Measurements from ENCODE around the gene SFMBT2.
A peak's percentile ranks its signal among the peaks of the same experiment; 100 is the strongest.

The SFMBT2 gene

GRCh38 chr10:7334642-7334964 lies 76.2 kb downstream of the SFMBT2 start:
- TF ChIP-seq TAF1 (IDR thresholded peaks at IDR 0.05; ENCODE audit: borderline replicate concordance, low read depth, low read length) (no peak), POLR2AphosphoS5 (IDR thresholded peaks at IDR 0.05; ENCODE audit: low read depth, low read length) (no peak)
- DNase-seq (ENCODE audit: insufficient read length): no peak
- no peak for FAIRE-seq

- TF ChIP-seq POLR2AphosphoS5 (IDR thresholded peaks at IDR 0.05; ENCODE audit: low read depth, low read length) (no peak), TAF1 (IDR thresholded peaks at IDR 0.05; ENCODE audit: borderline replicate concordance, low read depth, low read length) (no peak), POLR2A (IDR thresholded peaks at IDR 0.05; ENCODE audit: low read depth, low read length) (no peak)
- FAIRE-seq (no peak), DNase-seq (ENCODE audit: insufficient read length) (no peak)
Observed at GRCh38 chr10:7333961-7334641, 76.7 kb downstream of the SFMBT2 start.

GRCh38 chr10:7329219-7329618 lies 81.6 kb downstream of the SFMBT2 start:
- no peak for DNase-seq (ENCODE audit: insufficient read length)
- no peak for FAIRE-seq
- TF ChIP-seq TAF1 (IDR thresholded peaks at IDR 0.05; ENCODE audit: borderline replicate concordance, low read depth, low read length): no peak
- TF ChIP-seq POLR2A (IDR thresholded peaks at IDR 0.05; ENCODE audit: low read depth, low read length): no peak
- TF ChIP-seq POLR2AphosphoS5 (IDR thresholded peaks at IDR 0.05; ENCODE audit: low read depth, low read length): no peak

- FAIRE-seq: no peak
- DNase-seq (ENCODE audit: insufficient read length): no peak
- no peak for TF ChIP-seq TAF1 (IDR thresholded peaks at IDR 0.05; ENCODE audit: borderline replicate concordance, low read depth, low read length)
- no peak for TF ChIP-seq POLR2A (IDR thresholded peaks at IDR 0.05; ENCODE audit: low read depth, low read length)
- TF ChIP-seq POLR2AphosphoS5 (IDR thresholded peaks at IDR 0.05; ENCODE audit: low read depth, low read length): no peak
Observed at GRCh38 chr10:7327885-7328284, 82.9 kb downstream of the SFMBT2 start.

GRCh38 chr10:7322623-7323022 lies 88.2 kb downstream of the SFMBT2 start:
- TF ChIP-seq TAF1 (IDR thresholded peaks at IDR 0.05; ENCODE audit: borderline replicate concordance, low read depth, low read length): no peak
- no peak for TF ChIP-seq POLR2AphosphoS5 (IDR thresholded peaks at IDR 0.05; ENCODE audit: low read depth, low read length)
- no peak for TF ChIP-seq POLR2A (IDR thresholded peaks at IDR 0.05; ENCODE audit: low read depth, low read length)
- DNase-seq (ENCODE audit: insufficient read length): no peak
- FAIRE-seq: no peak

- peak; percentile 79 for FAIRE-seq
- TF ChIP-seq TAF1 (IDR thresholded peaks at IDR 0.05; ENCODE audit: borderline replicate concordance, low read depth, low read length) (no peak), POLR2AphosphoS5 (IDR thresholded peaks at IDR 0.05; ENCODE audit: low read depth, low read length) (no peak), POLR2A (IDR thresholded peaks at IDR 0.05; ENCODE audit: low read depth, low read length) (no peak)
Observed at GRCh38 chr10:7320072-7320471, 90.8 kb downstream of the SFMBT2 start.

GRCh38 chr10:7319632-7320031 lies 91.2 kb downstream of the SFMBT2 start:
- DNase-seq (ENCODE audit: insufficient read length) (no peak), FAIRE-seq (no peak)
- TF ChIP-seq TAF1 (IDR thresholded peaks at IDR 0.05; ENCODE audit: borderline replicate concordance, low read depth, low read length): no peak
- no peak for TF ChIP-seq POLR2A (IDR thresholded peaks at IDR 0.05; ENCODE audit: low read depth, low read length)
- TF ChIP-seq POLR2AphosphoS5 (IDR thresholded peaks at IDR 0.05; ENCODE audit: low read depth, low read length): no peak

More at GRCh38 chr10:7320072-7320471, 90.8 kb downstream of the SFMBT2 start:
- no peak for DNase-seq (ENCODE audit: insufficient read length)

GRCh38 chr10:7318836-7319235 lies 92.0 kb downstream of the SFMBT2 start:
- DNase-seq (ENCODE audit: insufficient read length) (no peak), FAIRE-seq (peak; percentile 91)
- no peak for TF ChIP-seq POLR2AphosphoS5 (IDR thresholded peaks at IDR 0.05; ENCODE audit: low read depth, low read length)
- no peak for TF ChIP-seq TAF1 (IDR thresholded peaks at IDR 0.05; ENCODE audit: borderline replicate concordance, low read depth, low read length)
- no peak for TF ChIP-seq POLR2A (IDR thresholded peaks at IDR 0.05; ENCODE audit: low read depth, low read length)

- DNase-seq (ENCODE audit: insufficient read length): no peak
- peak; percentile 40 for FAIRE-seq
- TF ChIP-seq TAF1 (IDR thresholded peaks at IDR 0.05; ENCODE audit: borderline replicate concordance, low read depth, low read length): no peak
- TF ChIP-seq POLR2AphosphoS5 (IDR thresholded peaks at IDR 0.05; ENCODE audit: low read depth, low read length): no peak
- no peak for TF ChIP-seq POLR2A (IDR thresholded peaks at IDR 0.05; ENCODE audit: low read depth, low read length)
Observed at GRCh38 chr10:7317786-7318446, 92.9 kb downstream of the SFMBT2 start.

- FAIRE-seq (no peak), DNase-seq (ENCODE audit: insufficient read length) (no peak)
- TF ChIP-seq POLR2A (IDR thresholded peaks at IDR 0.05; ENCODE audit: low read depth, low read length) (no peak), TAF1 (IDR thresholded peaks at IDR 0.05; ENCODE audit: borderline replicate concordance, low read depth, low read length) (no peak), POLR2AphosphoS5 (IDR thresholded peaks at IDR 0.05; ENCODE audit: low read depth, low read length) (no peak)
Observed at GRCh38 chr10:7316839-7317238, 94.0 kb downstream of the SFMBT2 start.

GRCh38 chr10:7315906-7316305 lies 94.9 kb downstream of the SFMBT2 start:
- FAIRE-seq (no peak), DNase-seq (ENCODE audit: insufficient read length) (no peak)
- no peak for TF ChIP-seq POLR2A (IDR thresholded peaks at IDR 0.05; ENCODE audit: low read depth, low read length)
- TF ChIP-seq TAF1 (IDR thresholded peaks at IDR 0.05; ENCODE audit: borderline replicate concordance, low read depth, low read length): no peak
- TF ChIP-seq POLR2AphosphoS5 (IDR thresholded peaks at IDR 0.05; ENCODE audit: low read depth, low read length): no peak

GRCh38 chr10:7314170-7314569 lies 96.7 kb downstream of the SFMBT2 start:
- TF ChIP-seq TAF1 (IDR thresholded peaks at IDR 0.05; ENCODE audit: borderline replicate concordance, low read depth, low read length): no peak
- no peak for TF ChIP-seq POLR2A (IDR thresholded peaks at IDR 0.05; ENCODE audit: low read depth, low read length)
- no peak for TF ChIP-seq POLR2AphosphoS5 (IDR thresholded peaks at IDR 0.05; ENCODE audit: low read depth, low read length)
- FAIRE-seq (no peak), DNase-seq (ENCODE audit: insufficient read length) (no peak)

Data from GM12892 (cell line).